Esophagus muscularis mucosa (tissue), 4 donors: ENCODE measurements around the gene LRRK1.

ENCODE experiments used
- EP300 ChIP-seq: sonication (generic); formaldehyde crosslinking; IDR thresholded peaks from one replicate; pipeline ENCODE4 v1.6.1; 2017; ENCODE audit warnings: antibody characterized with exemption
- POLR2A ChIP-seq: fragments of 450-650 bp; IDR thresholded peaks from one replicate; pipeline ENCODE4 v1.6.1; 2017; ENCODE audit warnings: antibody characterized with exemption, moderate library complexity, mild to moderate bottlenecking, low read depth
- POLR2AphosphoS5 ChIP-seq, 2 donors: sonication (generic); formaldehyde crosslinking; IDR thresholded peaks; one replicate each; pipeline ENCODE4 v1.6.1; 2017; ENCODE audit warnings: antibody characterized with exemption in 2 of 2
- TF ChIP-seq, protein P1 (sequence below), 3 experiments: fragments of 200-600 bp in 2 of 3; fragments of 450-650 bp in 1 of 3; sonication (generic) in 2 of 3; IDR thresholded peaks; one replicate each; pipeline ENCODE4 v1.5.1; 2017 to 2019; ENCODE audit warnings: antibody characterized with exemption in 3 of 3, mild to moderate bottlenecking in 2 of 3, moderate library complexity in 1 of 3

DNA sequence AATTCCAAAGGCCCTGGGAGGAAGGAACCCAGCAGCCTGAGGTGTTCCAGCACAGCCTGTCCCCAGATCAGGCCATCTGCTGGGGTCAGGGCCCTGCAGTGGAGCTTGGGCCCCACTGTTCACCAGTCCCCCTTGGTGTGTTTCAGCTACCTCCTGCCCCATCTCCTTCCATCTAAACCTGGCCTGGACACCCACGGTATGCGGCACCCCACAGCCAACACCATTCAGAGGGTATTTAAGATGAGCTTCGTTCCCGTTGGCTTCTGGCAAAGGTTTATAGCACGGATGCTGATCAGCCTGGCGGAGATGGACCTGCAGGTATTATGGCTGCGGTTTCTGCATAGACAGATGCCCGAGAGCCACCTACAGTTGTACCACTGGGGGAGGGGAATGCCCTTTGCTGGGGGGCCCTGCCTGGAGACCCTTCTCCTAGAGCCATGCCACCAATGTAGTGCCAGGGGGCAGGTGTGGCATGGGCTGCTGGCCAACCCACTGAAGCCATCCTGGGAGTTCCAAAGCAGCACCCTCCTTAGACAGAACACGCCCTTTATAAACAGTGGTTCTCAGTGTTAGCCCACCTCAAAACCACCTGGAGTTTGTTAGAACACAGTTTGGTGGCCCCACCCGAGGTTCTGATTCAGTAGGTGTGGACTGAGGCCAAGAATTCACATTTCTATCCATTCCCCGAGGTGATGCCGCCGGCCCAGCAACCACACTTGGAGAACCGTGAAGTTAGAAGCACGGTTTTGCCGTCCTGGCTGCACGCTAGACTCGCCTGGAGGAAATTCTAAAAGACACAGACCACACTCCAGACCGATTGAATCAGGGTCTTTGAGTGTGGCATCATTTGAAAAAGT lies 126.9 kb downstream of the LRRK1 start:
- TF ChIP-seq, protein P1, sequence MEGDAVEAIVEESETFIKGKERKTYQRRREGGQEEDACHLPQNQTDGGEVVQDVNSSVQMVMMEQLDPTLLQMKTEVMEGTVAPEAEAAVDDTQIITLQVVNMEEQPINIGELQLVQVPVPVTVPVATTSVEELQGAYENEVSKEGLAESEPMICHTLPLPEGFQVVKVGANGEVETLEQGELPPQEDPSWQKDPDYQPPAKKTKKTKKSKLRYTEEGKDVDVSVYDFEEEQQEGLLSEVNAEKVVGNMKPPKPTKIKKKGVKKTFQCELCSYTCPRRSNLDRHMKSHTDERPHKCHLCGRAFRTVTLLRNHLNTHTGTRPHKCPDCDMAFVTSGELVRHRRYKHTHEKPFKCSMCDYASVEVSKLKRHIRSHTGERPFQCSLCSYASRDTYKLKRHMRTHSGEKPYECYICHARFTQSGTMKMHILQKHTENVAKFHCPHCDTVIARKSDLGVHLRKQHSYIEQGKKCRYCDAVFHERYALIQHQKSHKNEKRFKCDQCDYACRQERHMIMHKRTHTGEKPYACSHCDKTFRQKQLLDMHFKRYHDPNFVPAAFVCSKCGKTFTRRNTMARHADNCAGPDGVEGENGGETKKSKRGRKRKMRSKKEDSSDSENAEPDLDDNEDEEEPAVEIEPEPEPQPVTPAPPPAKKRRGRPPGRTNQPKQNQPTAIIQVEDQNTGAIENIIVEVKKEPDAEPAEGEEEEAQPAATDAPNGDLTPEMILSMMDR (IDR thresholded peaks at IDR 0.05) = no peak
- TF ChIP-seq POLR2A (no peak), POLR2AphosphoS5 (IDR thresholded peaks at IDR 0.05) (no peak), EP300 (no peak)
